ENCODE measurements around the gene IL11RA.

IL11RA gene

GRCh38 chr9:34686231-34686630, 34.2 kb downstream of the IL11RA start:
- no peaks in the 10 kb centered on the region for H3K36me3 ChIP-seq (ENCODE audit: control insufficient read depth, insufficient read depth, low read length)
- H3K9ac ChIP-seq (ENCODE audit: low read length), result no peak overlapping the region
- H3K27ac ChIP-seq (ENCODE audit: low read depth, low read length), result no peak overlapping the region
- no peaks in the 10 kb centered on the region for H3K4me1 ChIP-seq (ENCODE audit: control insufficient read depth, insufficient read depth, low read length)
- no peak overlapping the region for H3K4me3 ChIP-seq (ENCODE audit: low read length)
- H3K27me3 ChIP-seq (ENCODE audit: control insufficient read depth, insufficient read depth, low read length), result no peaks in the 10 kb centered on the region

- H3K36me3 ChIP-seq (ENCODE audit: control insufficient read depth, insufficient read depth, low read length), result no peaks in the 10 kb centered on the region
- H3K4me3 ChIP-seq (ENCODE audit: low read length), result no peak overlapping the region
- no peak overlapping the region for H3K27ac ChIP-seq (ENCODE audit: low read depth, low read length)
- no peaks in the 10 kb centered on the region for H3K27me3 ChIP-seq (ENCODE audit: control insufficient read depth, insufficient read depth, low read length)
- no peaks in the 10 kb centered on the region for H3K4me1 ChIP-seq (ENCODE audit: control insufficient read depth, insufficient read depth, low read length)
- no peak overlapping the region for H3K9ac ChIP-seq (ENCODE audit: low read length)
Observed at GRCh38 chr9:34686732-34687131, 34.7 kb downstream of the IL11RA start.

GRCh38 chr9:34687276-34688030, 35.5 kb downstream of the IL11RA start:
- Histone ChIP-seq H3K4me3 (ENCODE audit: low read length) (no peak overlapping the region), H3K27ac (ENCODE audit: low read depth, low read length) (no peak overlapping the region), H3K27me3 (ENCODE audit: control insufficient read depth, insufficient read depth, low read length) (no peaks in the 10 kb centered on the region), H3K9ac (ENCODE audit: low read length) (no peak overlapping the region), H3K36me3 (ENCODE audit: control insufficient read depth, insufficient read depth, low read length) (no peaks in the 10 kb centered on the region), H3K4me1 (ENCODE audit: control insufficient read depth, insufficient read depth, low read length) (no peaks in the 10 kb centered on the region)

- Histone ChIP-seq H3K36me3 (ENCODE audit: control insufficient read depth, insufficient read depth, low read length) (no peaks in the 10 kb centered on the region), H3K27me3 (ENCODE audit: control insufficient read depth, insufficient read depth, low read length) (no peaks in the 10 kb centered on the region), H3K4me3 (ENCODE audit: low read length) (no peak overlapping the region), H3K27ac (ENCODE audit: low read depth, low read length) (no peak overlapping the region), H3K4me1 (ENCODE audit: control insufficient read depth, insufficient read depth, low read length) (no peaks in the 10 kb centered on the region), H3K9ac (ENCODE audit: low read length) (no peak overlapping the region)
Observed at GRCh38 chr9:34688329-34689115, 36.5 kb downstream of the IL11RA start.

GRCh38 chr9:34689116-34689470, 37.1 kb downstream of the IL11RA start:
- Histone ChIP-seq H3K9ac (ENCODE audit: low read length) (no peak overlapping the region), H3K27ac (ENCODE audit: low read depth, low read length) (no peak overlapping the region), H3K27me3 (ENCODE audit: control insufficient read depth, insufficient read depth, low read length) (no peaks in the 10 kb centered on the region), H3K4me1 (ENCODE audit: control insufficient read depth, insufficient read depth, low read length) (no peaks in the 10 kb centered on the region), H3K4me3 (ENCODE audit: low read length) (no peak overlapping the region), H3K36me3 (ENCODE audit: control insufficient read depth, insufficient read depth, low read length) (no peaks in the 10 kb centered on the region)

GRCh38 chr9:34689512-34689911, 37.5 kb downstream of the IL11RA start:
- H3K4me1 ChIP-seq (ENCODE audit: control insufficient read depth, insufficient read depth, low read length), result no peaks in the 10 kb centered on the region
- no peaks in the 10 kb centered on the region for H3K27me3 ChIP-seq (ENCODE audit: control insufficient read depth, insufficient read depth, low read length)
- H3K27ac ChIP-seq (ENCODE audit: low read depth, low read length), result no peak overlapping the region
- no peak overlapping the region for H3K4me3 ChIP-seq (ENCODE audit: low read length)
- no peaks in the 10 kb centered on the region for H3K36me3 ChIP-seq (ENCODE audit: control insufficient read depth, insufficient read depth, low read length)
- H3K9ac ChIP-seq (ENCODE audit: low read length), result no peak overlapping the region

GRCh38 chr9:34690983-34691935, 39.3 kb downstream of the IL11RA start, which contains the start of gene CCL19:
Gene CCL19 (minus strand): TSS chr9:34691276. CDS start chr9:34691139, 137 bp downstream.
- H3K4me1 ChIP-seq (ENCODE audit: control insufficient read depth, insufficient read depth, low read length), result no peaks in the 10 kb centered on the region
- no peak within 1 kb of the TSS for H3K9ac ChIP-seq (ENCODE audit: low read length)
- no peaks in the 10 kb centered on the region for H3K27me3 ChIP-seq (ENCODE audit: control insufficient read depth, insufficient read depth, low read length)
- H3K4me3 ChIP-seq (ENCODE audit: low read length), result no peak within 1 kb of the TSS
- H3K36me3 ChIP-seq (ENCODE audit: control insufficient read depth, insufficient read depth, low read length), result no peaks in the 10 kb centered on the region
- H3K27ac ChIP-seq (ENCODE audit: low read depth, low read length), result no peak within 1 kb of the TSS

GRCh38 chr9:34691936-34692315, 39.9 kb downstream of the IL11RA start:
- H3K27me3 ChIP-seq (ENCODE audit: control insufficient read depth, insufficient read depth, low read length), result no peaks in the 10 kb centered on the region
- no peaks in the 10 kb centered on the region for H3K36me3 ChIP-seq (ENCODE audit: control insufficient read depth, insufficient read depth, low read length)
- H3K27ac ChIP-seq (ENCODE audit: low read depth, low read length), result no peak overlapping the region
- no peak overlapping the region for H3K4me3 ChIP-seq (ENCODE audit: low read length)
- no peak overlapping the region for H3K9ac ChIP-seq (ENCODE audit: low read length)
- H3K4me1 ChIP-seq (ENCODE audit: control insufficient read depth, insufficient read depth, low read length), result no peaks in the 10 kb centered on the region

- no peaks in the 10 kb centered on the region for H3K27me3 ChIP-seq (ENCODE audit: control insufficient read depth, insufficient read depth, low read length)
- H3K4me3 ChIP-seq (ENCODE audit: low read length), result no peak overlapping the region
- no peaks in the 10 kb centered on the region for H3K36me3 ChIP-seq (ENCODE audit: control insufficient read depth, insufficient read depth, low read length)
- H3K27ac ChIP-seq (ENCODE audit: low read depth, low read length), result no peak overlapping the region
- no peaks in the 10 kb centered on the region for H3K4me1 ChIP-seq (ENCODE audit: control insufficient read depth, insufficient read depth, low read length)
- H3K9ac ChIP-seq (ENCODE audit: low read length), result no peak overlapping the region
Observed at GRCh38 chr9:34693560-34693959, 41.6 kb downstream of the IL11RA start.

- H3K9ac ChIP-seq (ENCODE audit: low read length), result no peak overlapping the region
- H3K27me3 ChIP-seq (ENCODE audit: control insufficient read depth, insufficient read depth, low read length), result no peaks in the 10 kb centered on the region
- no peaks in the 10 kb centered on the region for H3K4me1 ChIP-seq (ENCODE audit: control insufficient read depth, insufficient read depth, low read length)
- H3K4me3 ChIP-seq (ENCODE audit: low read length), result no peak overlapping the region
- no peak overlapping the region for H3K27ac ChIP-seq (ENCODE audit: low read depth, low read length)
- no peaks in the 10 kb centered on the region for H3K36me3 ChIP-seq (ENCODE audit: control insufficient read depth, insufficient read depth, low read length)
Observed at GRCh38 chr9:34694811-34695210, 42.8 kb downstream of the IL11RA start.

GRCh38 chr9:34701023-34701768, 49.2 kb downstream of the IL11RA start:
- Histone ChIP-seq H3K4me1 (ENCODE audit: control insufficient read depth, insufficient read depth, low read length) (peaks cover 3% of the 10 kb centered on the region), H3K27me3 (ENCODE audit: control insufficient read depth, insufficient read depth, low read length) (no peaks in the 10 kb centered on the region), H3K27ac (ENCODE audit: low read depth, low read length) (peak overlapping the region; percentile 53), H3K9ac (ENCODE audit: low read length) (no peak overlapping the region), H3K36me3 (ENCODE audit: control insufficient read depth, insufficient read depth, low read length) (no peaks in the 10 kb centered on the region), H3K4me3 (ENCODE audit: low read length) (peak overlapping the region; percentile 66)
